Activated CD8-positive, alpha-beta T cell treated with anti-CD3 and anti-CD28 coated beads for 36 hours (primary cell): Measurements from ENCODE around the gene SERPINB10. TPM values are rescaled to one million over a fixed set of nuclear protein-coding genes. Genes with fewer than 3 reads are reported as not detected.

Source experiments
- ATAC-seq: fragments of 200-7000 bp; cut with Tn5 transposase; one replicate; pipeline ENCODE4 v1.10.0; 2021; ENCODE audit warnings: mild to moderate bottlenecking, moderate library complexity
- CTCF ChIA-PET: fragments of 350-600 bp; sonication (Branson Sonifier 250); formaldehyde crosslinking; loops from one replicate; lab custom pipeline; 2021; ENCODE audit warnings: antibody characterized with exemption; lab: Charles Lee
- POLR2A ChIA-PET: fragments of 350-600 bp; sonication (Branson Sonifier 250); formaldehyde crosslinking; loops from one replicate; lab custom pipeline; 2021; ENCODE audit warnings: antibody characterized with exemption; lab: Charles Lee
- DNase-seq: peaks from one replicate; pipeline ENCODE4 v3.0.0-alpha.2; 2020
- H3K27ac Mint-ChIP-seq: one replicate; pipeline ENCODE4 v1.8.0; 2021; ENCODE audit warnings: mild to moderate bottlenecking, mixed read lengths
- H3K27me3 Mint-ChIP-seq: one replicate; pipeline ENCODE4 v1.8.0; 2021; ENCODE audit warnings: mixed read lengths
- H3K36me3 Mint-ChIP-seq: one replicate; pipeline ENCODE4 v1.8.0; 2021; ENCODE audit warnings: low read depth, mixed read lengths
- H3K4me1 Mint-ChIP-seq: one replicate; pipeline ENCODE4 v1.8.0; 2021; ENCODE audit warnings: low read depth, mixed read lengths
- H3K4me3 Mint-ChIP-seq: one replicate; pipeline ENCODE4 v1.8.0; 2021; ENCODE audit warnings: mild to moderate bottlenecking, moderate library complexity, mixed read lengths
- H3K9me3 Mint-ChIP-seq: one replicate; pipeline ENCODE4 v1.8.0; 2021; ENCODE audit warnings: mixed read lengths
- intact Hi-C: fragments of 100-400 bp; cut with micrococcal nuclease; formaldehyde crosslinking; loops from one replicate; pipeline ENCODE4 v1.10.0; 2022
- total RNA-seq, 2 experiments: library from RNA; stranded (reverse); gene quantifications; one replicate each; pipeline ENCODE4 v1.2.3, GENCODE V29; 2021
- TF ChIP-seq, protein P1 (sequence below): fragments of 200-600 bp; IDR thresholded peaks from one replicate; pipeline ENCODE4 v1.8.0; 2022; ENCODE audit warnings: antibody characterized with exemption, mild to moderate bottlenecking

The SERPINB10 gene
- total RNA-seq, 2 experiments from 2014 or later, result not detected

DNA sequence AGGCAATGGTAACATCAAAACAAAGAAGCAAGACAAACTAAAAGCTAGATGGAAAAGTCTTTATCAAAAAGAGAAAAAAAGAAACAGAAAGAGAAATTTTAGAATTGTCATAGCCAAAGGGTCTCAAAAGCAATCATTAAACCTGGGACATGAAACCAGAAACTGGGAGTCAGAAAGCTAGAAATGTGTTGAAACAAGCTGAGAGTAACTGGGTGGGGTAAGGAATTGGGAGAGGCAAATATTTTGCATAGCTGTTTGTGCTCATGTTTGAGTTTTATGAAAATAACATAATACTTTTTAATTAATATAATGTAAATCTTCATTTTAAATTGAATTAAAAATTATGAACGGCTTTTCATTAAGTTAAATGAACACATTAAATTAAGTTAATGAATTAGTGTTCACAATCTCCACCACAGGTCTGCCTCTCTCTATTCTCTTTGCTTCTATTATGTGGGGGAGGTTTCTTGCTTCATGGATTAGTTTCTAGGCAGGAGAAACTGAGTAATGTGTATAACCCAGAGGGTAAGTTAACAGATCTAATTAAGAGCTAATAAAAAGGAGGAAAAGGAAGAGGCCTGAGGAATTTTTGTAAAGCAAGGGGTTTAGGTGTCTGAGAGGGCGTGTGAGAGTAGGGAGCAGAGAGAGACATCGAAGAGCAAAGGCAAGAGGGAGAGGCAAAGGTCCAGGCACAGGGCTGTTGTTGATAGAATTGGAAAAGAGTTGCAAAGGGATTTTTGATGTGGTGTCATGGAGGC, 40.2 kb upstream of the SERPINB10 start:
- intact Hi-C loops, result no loop called here
- Mint-ChIP-seq H3K4me1 (no peaks in the 10 kb centered on the region), H3K27me3 (peaks cover 6% of the 10 kb centered on the region), H3K27ac (no peak overlapping the region), H3K4me3 (no peak overlapping the region), H3K36me3 (no peaks in the 10 kb centered on the region), H3K9me3 (no peaks in the 10 kb centered on the region)
- ATAC-seq (no peak), DNase-seq (no peak)
- ChIA-PET POLR2A (no interaction called here), CTCF (interaction anchor here (0.9 kb wide), 1 partner anchor 96 kb away, joined by 3 read pairs; no protein-coding TSS in a partner anchor)
- TF ChIP-seq, protein P1, sequence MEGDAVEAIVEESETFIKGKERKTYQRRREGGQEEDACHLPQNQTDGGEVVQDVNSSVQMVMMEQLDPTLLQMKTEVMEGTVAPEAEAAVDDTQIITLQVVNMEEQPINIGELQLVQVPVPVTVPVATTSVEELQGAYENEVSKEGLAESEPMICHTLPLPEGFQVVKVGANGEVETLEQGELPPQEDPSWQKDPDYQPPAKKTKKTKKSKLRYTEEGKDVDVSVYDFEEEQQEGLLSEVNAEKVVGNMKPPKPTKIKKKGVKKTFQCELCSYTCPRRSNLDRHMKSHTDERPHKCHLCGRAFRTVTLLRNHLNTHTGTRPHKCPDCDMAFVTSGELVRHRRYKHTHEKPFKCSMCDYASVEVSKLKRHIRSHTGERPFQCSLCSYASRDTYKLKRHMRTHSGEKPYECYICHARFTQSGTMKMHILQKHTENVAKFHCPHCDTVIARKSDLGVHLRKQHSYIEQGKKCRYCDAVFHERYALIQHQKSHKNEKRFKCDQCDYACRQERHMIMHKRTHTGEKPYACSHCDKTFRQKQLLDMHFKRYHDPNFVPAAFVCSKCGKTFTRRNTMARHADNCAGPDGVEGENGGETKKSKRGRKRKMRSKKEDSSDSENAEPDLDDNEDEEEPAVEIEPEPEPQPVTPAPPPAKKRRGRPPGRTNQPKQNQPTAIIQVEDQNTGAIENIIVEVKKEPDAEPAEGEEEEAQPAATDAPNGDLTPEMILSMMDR, result no peak

DNA sequence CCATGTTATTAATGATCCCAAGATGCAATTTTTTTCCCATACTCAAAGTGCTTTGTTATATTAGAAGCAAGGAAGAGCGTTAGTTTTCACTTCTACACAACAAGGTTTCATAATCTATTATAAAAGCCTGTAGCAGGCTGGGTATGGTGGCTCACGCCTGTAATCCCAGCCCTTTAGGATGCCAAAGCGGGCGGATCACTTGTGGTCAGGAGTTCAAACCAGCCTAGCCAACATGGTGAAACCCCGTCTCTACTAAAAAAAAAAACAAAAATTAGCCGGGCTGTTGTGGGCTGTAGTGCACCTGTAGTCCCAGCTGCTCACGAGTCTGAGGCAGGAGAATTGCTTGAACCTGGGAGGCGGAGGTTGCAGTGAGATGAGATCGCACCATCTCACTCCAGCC, 39.2 kb upstream of the SERPINB10 start:
- intact Hi-C loops, result no loop called here
- CTCF ChIA-PET, result interaction anchor here (0.9 kb wide), 1 partner anchor 95 kb away, joined by 3 read pairs; no protein-coding TSS in a partner anchor
- DNase-seq, result no peak
- H3K4me1 Mint-ChIP-seq, result no peaks in the 10 kb centered on the region
- POLR2A ChIA-PET, result no interaction called here
- TF ChIP-seq, protein P1, result no peak
- peaks cover 8% of the 10 kb centered on the region for H3K27me3 Mint-ChIP-seq
- H3K9me3 Mint-ChIP-seq, result no peaks in the 10 kb centered on the region
- no peaks in the 10 kb centered on the region for H3K36me3 Mint-ChIP-seq
- H3K27ac Mint-ChIP-seq, result no peak overlapping the region
- ATAC-seq, result no peak
- no peak overlapping the region for H3K4me3 Mint-ChIP-seq

DNA sequence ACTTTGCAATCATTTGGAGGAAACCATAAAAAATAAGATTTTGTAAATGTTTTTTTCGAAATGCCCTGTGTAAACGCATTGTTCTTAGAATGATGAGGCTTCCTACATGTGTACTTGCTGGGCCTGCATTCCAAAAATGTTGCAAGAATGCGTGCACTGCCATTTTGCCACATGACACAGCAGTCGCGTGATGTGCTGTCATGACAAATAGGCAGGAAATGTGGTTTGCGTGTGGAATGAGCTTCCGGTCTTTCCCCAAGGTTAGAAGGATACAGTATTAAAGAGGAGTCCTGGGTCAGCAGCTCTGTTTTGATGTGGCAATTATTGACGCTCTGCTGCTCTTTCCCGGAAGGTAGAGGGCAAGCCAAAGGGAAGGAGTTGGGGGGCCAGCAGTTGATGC, 38.4 kb upstream of the SERPINB10 start:
- H3K4me3 Mint-ChIP-seq, result no peak overlapping the region
- no peak overlapping the region for H3K27ac Mint-ChIP-seq
- CTCF ChIA-PET, result no interaction called here
- TF ChIP-seq, protein P1, result no peak
- no peak for ATAC-seq
- H3K9me3 Mint-ChIP-seq, result no peaks in the 10 kb centered on the region
- peaks cover 8% of the 10 kb centered on the region for H3K27me3 Mint-ChIP-seq
- DNase-seq, result no peak
- POLR2A ChIA-PET, result no interaction called here
- intact Hi-C loops, result no loop called here
- no peaks in the 10 kb centered on the region for H3K36me3 Mint-ChIP-seq
- H3K4me1 Mint-ChIP-seq, result no peaks in the 10 kb centered on the region

DNA sequence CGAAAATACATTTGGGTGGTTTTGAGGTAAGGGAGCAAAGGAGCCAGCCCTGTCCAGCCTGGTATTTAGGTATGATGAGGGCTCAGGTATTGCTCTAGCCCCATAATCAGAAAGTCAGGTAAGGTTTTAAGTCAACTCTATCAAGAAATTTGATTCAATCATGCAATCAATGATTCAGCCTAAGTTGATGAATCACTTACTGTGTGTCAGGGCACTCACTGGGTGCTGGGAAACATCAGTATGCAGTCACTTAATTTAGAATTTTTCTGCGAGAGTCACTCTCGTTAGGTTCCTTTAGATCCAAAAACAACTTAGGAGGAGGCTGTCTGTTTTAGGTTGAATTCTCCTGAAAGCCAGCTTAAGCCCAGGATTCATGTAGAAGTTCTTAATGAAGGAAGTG, 37.9 kb upstream of the SERPINB10 start:
- CTCF ChIA-PET, result no interaction called here
- Mint-ChIP-seq H3K27ac (no peak overlapping the region), H3K4me3 (no peak overlapping the region), H3K27me3 (peaks cover 8% of the 10 kb centered on the region), H3K4me1 (no peaks in the 10 kb centered on the region), H3K9me3 (no peaks in the 10 kb centered on the region), H3K36me3 (no peaks in the 10 kb centered on the region)
- ATAC-seq (no peak), DNase-seq (no peak)
- intact Hi-C loops, result no loop called here
- TF ChIP-seq, protein P1, result no peak
- POLR2A ChIA-PET, result no interaction called here

DNA sequence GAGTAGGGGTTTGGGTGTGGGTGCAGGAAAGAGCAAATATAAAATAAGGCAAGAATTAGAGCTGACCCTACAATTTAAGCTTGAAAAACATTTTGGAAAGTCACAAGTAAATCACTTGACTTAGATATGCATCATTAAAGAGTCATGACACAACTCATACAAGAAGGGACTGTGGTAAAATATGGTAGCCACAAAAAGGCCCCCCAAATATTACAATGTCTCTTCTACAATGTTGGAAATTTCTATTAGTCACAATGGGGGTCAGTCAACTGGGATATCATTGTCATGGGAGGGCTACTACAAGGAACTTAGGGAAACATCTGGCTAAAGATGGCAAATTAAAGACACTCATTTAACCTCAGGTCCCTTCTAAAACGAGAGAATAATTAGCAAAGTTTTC, 35.9 kb upstream of the SERPINB10 start:
- Mint-ChIP-seq H3K9me3 (no peaks in the 10 kb centered on the region), H3K4me1 (no peaks in the 10 kb centered on the region), H3K4me3 (no peak overlapping the region), H3K27me3 (peaks cover 10% of the 10 kb centered on the region), H3K27ac (no peak overlapping the region), H3K36me3 (no peaks in the 10 kb centered on the region)
- ATAC-seq (no peak), DNase-seq (no peak)
- TF ChIP-seq, protein P1, result no peak
- POLR2A ChIA-PET, result no interaction called here
- intact Hi-C loops, result no loop called here
- CTCF ChIA-PET, result no interaction called here
